Caco-2 (cell line): Measurements from ENCODE around the gene TTC13. TPM values are rescaled to one million over a fixed set of nuclear protein-coding genes. Genes with fewer than 3 reads are reported as not detected.
A peak's percentile ranks its signal among the peaks of the same experiment; 100 is the strongest.

Experiments used
- BruUV-seq: library from RNA; stranded (reverse); fragments of 400-500 nt; replicated peaks from 2 replicates; lab custom pipeline; 2021; lab: Mats Ljungman, UMichigan
- CTCF ChIA-PET: fragments of 300-600 bp; sonication (Branson Sonifier 250); formaldehyde crosslinking; loops from one replicate; lab custom pipeline; 2022; ENCODE audit warnings: antibody characterized with exemption; lab: Charles Lee
- POLR2A ChIA-PET: fragments of 300-600 bp; sonication (Branson Sonifier 250); formaldehyde crosslinking; loops from one replicate; lab custom pipeline; 2022; ENCODE audit warnings: antibody characterized with exemption; lab: Charles Lee
- DNase-seq, 2 experiments: peaks; one replicate each; pipeline versions ENCODE4 v3.0.0 to v3.0.0-alpha.2; 2020 to 2022
- H3K27me3 ChIP-seq: replicated peaks from 2 replicates; pipeline ENCODE4 v1.6.0; 2011; ENCODE audit warnings: low read length; ENCODE audit not compliant: control insufficient read depth, insufficient read depth
- H3K36me3 ChIP-seq: 2 replicates; pipeline ENCODE4 v1.5.1; 2011; ENCODE audit warnings: low read length; ENCODE audit not compliant: control insufficient read depth, insufficient read depth
- H3K4me1 ChIP-seq: fragments of 250-450 bp; sonication (Bioruptor Pico); 2 replicates; pipeline ENCODE4 v1.5.1; 2020; ENCODE audit warnings: mild to moderate bottlenecking
- H3K4me3 ChIP-seq: 2 replicates; pipeline ENCODE4 v1.5.1; 2011; ENCODE audit warnings: low read depth, mild to moderate bottlenecking, control low read depth, low read length
- H3K9me3 ChIP-seq: fragments of 250-450 bp; sonication (Bioruptor Pico); 2 replicates; pipeline ENCODE4 v1.5.1; 2020; ENCODE audit warnings: mild to moderate bottlenecking, moderate library complexity
- H3K27ac Mint-ChIP-seq: one replicate; pipeline ENCODE4 v1.8.0; 2022; ENCODE audit warnings: mixed read lengths; ENCODE audit not compliant: unreplicated experiment
- H3K27me3 Mint-ChIP-seq: one replicate; pipeline ENCODE4 v1.8.0; 2022; ENCODE audit warnings: mixed read lengths; ENCODE audit not compliant: insufficient read depth, unreplicated experiment
- H3K36me3 Mint-ChIP-seq: one replicate; pipeline ENCODE4 v1.8.0; 2022; ENCODE audit warnings: mild to moderate bottlenecking, mixed read lengths; ENCODE audit not compliant: insufficient read depth, unreplicated experiment
- H3K4me1 Mint-ChIP-seq: one replicate; pipeline ENCODE4 v1.8.0; 2022; ENCODE audit warnings: low read depth, mixed read lengths; ENCODE audit not compliant: unreplicated experiment
- H3K4me3 Mint-ChIP-seq: one replicate; pipeline ENCODE4 v1.8.0; 2022; ENCODE audit warnings: mild to moderate bottlenecking, moderate library complexity, mixed read lengths; ENCODE audit not compliant: unreplicated experiment
- H3K9me3 Mint-ChIP-seq: one replicate; pipeline ENCODE4 v1.8.0; 2022; ENCODE audit warnings: mixed read lengths; ENCODE audit not compliant: unreplicated experiment
- intact Hi-C: fragments of 100-400 bp; cut with micrococcal nuclease; formaldehyde crosslinking; loops from one replicate; pipeline ENCODE4 v1.10.0; 2022; ENCODE audit not compliant: unreplicated experiment
- total RNA-seq: library from RNA; stranded (reverse); gene quantifications from 2 replicates; pipeline ENCODE4 v1.2.3, GENCODE V29; 2022
- TF ChIP-seq, protein P1 (sequence below), 2 experiments: fragments of 200-600 bp in 1 of 2; IDR thresholded peaks; 1 replicate in 1 of 2; 2 replicates in 1 of 2; pipeline versions ENCODE4 v1.5.1 to v1.8.0; 2011 to 2022; ENCODE audit warnings: antibody characterized with exemption in 1 of 2, control low read depth in 1 of 2, inconsistent platforms in 1 of 2, low read depth in 1 of 2, low read length in 1 of 2, mild to moderate bottlenecking in 1 of 2, moderate library complexity in 1 of 2; ENCODE audit not compliant: insufficient read depth in 1 of 2, severe bottlenecking in 1 of 2, unreplicated experiment in 1 of 2

TTC13 gene
- total RNA-seq, 1 experiment from 2014 or later: 57.6 TPM

DNA sequence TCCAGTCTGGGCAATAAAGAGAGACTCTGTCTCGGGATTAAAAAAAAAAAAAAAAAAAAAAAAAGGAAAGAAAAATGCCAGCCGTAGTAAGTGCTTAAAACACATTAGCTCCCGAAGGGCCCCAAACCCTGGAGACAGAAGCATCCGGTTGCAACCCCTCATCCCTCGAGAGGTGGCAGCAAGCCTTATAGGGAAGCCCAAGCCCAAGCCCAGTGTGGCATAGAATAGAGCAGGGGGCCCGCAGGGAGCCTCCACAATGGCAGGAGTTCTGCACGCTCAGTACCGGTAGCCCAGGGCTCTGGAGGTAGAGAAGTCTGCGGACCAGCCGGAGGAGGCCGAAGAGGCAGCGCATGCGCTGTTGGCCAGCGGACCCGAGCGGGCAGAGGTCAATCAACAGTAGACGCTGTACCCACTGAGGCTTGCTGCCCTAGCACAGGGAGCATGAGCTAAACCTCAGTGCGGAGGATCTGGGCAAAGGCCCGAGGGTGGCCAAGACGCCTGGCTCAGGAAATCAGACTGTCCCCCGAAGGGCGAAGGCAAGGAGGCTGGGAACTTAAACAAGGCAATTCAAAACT lies 76.2 kb downstream of the TTC13 start:
- BruUV-seq: no TSS peak
- Mint-ChIP-seq H3K4me1 (peaks cover 29% of the 10 kb centered on the region), H3K27me3 (no peaks in the 10 kb centered on the region), H3K9me3 (no peaks in the 10 kb centered on the region), H3K27ac (peak overlapping the region; percentile 42), H3K36me3 (peaks cover 46% of the 10 kb centered on the region), H3K4me3 (no peak overlapping the region)
- Histone ChIP-seq H3K4me1 (peaks cover 28% of the 10 kb centered on the region), H3K36me3 (peaks cover 2% of the 10 kb centered on the region), H3K27me3 (no peaks in the 10 kb centered on the region), H3K4me3 (no peak overlapping the region), H3K9me3 (no peaks in the 10 kb centered on the region)
- intact Hi-C loops: loop anchor here (5.0 kb wide), 1 partner anchor 105 kb away; no protein-coding TSS in a partner anchor
- no peak for DNase-seq
- ChIA-PET POLR2A (interaction anchor here (0.6 kb wide), 1 partner anchor 18 kb away, joined by 10 read pairs; no protein-coding TSS in a partner anchor), CTCF (no interaction called here)
- TF ChIP-seq, protein P1, sequence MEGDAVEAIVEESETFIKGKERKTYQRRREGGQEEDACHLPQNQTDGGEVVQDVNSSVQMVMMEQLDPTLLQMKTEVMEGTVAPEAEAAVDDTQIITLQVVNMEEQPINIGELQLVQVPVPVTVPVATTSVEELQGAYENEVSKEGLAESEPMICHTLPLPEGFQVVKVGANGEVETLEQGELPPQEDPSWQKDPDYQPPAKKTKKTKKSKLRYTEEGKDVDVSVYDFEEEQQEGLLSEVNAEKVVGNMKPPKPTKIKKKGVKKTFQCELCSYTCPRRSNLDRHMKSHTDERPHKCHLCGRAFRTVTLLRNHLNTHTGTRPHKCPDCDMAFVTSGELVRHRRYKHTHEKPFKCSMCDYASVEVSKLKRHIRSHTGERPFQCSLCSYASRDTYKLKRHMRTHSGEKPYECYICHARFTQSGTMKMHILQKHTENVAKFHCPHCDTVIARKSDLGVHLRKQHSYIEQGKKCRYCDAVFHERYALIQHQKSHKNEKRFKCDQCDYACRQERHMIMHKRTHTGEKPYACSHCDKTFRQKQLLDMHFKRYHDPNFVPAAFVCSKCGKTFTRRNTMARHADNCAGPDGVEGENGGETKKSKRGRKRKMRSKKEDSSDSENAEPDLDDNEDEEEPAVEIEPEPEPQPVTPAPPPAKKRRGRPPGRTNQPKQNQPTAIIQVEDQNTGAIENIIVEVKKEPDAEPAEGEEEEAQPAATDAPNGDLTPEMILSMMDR (IDR thresholded peaks at IDR 0.05; ENCODE audit: insufficient read depth in 1 of 2, low read depth in 1 of 2, low read length in 1 of 2, severe bottlenecking in 1 of 2, unreplicated experiment in 1 of 2): no peak

DNA sequence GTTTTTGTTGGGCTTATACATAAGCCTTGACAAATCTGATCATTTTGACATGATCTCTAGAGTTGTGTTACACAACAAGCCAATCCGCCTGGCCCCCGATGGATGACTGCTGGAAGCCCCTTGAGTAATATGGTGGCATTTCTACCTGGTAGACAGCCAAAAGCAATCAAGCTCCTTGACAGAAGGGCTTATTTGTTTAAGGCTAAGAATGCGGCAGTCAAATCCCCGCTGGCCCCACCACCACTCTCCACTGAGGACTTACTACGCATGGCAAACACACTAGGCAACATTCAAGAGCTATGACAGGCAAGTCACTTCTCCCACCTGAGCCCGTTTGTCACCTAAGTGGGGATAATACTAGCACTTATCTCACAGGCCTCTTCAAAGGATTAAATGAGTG lies 77.0 kb downstream of the TTC13 start:
- Histone ChIP-seq H3K4me1 (peaks cover 28% of the 10 kb centered on the region), H3K36me3 (peaks cover 2% of the 10 kb centered on the region), H3K4me3 (no peak overlapping the region), H3K27me3 (no peaks in the 10 kb centered on the region), H3K9me3 (no peaks in the 10 kb centered on the region)
- Mint-ChIP-seq H3K4me3 (no peak overlapping the region), H3K27me3 (no peaks in the 10 kb centered on the region), H3K36me3 (peaks cover 46% of the 10 kb centered on the region), H3K4me1 (peaks cover 29% of the 10 kb centered on the region), H3K9me3 (no peaks in the 10 kb centered on the region), H3K27ac (peak overlapping the region; percentile 42)
- intact Hi-C loops: loop anchor here (2.0 to 5.0 kb wide), 2 partner anchors 33 to 104 kb away; partner anchors contain the start of gene C1orf198
- BruUV-seq: no TSS peak
- CTCF ChIA-PET: interaction anchor here (0.9 to 1.0 kb wide), 2 partner anchors 11 to 103 kb away, joined by 3 to 4 read pairs; no protein-coding TSS in a partner anchor
- TF ChIP-seq, protein P1 (IDR thresholded peaks at IDR 0.05; ENCODE audit: insufficient read depth in 1 of 2, low read depth in 1 of 2, low read length in 1 of 2, severe bottlenecking in 1 of 2, unreplicated experiment in 1 of 2): no peak
- POLR2A ChIA-PET: no interaction called here
- peak; percentile 39 to 67 for DNase-seq

DNA sequence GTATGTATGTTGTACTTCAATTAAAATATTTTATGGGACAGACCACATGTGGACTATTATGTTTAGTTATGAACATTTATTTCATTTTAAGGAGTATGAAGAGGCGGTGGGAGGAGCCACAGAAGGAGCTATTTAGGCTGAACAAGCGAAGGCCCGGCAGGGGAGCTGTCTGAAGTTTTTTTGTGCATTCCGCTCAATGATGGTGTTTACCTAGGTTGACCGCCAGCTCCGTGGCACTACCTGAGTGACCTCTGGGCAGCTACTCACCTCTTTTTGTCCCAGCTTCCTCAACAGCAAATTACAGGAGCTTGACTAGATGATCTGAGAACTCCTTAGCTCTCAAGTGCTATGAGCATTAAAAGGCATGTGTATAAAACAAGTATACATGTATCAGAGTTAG lies 77.7 kb downstream of the TTC13 start:
- Mint-ChIP-seq H3K27ac (peak overlapping the region; percentile 42), H3K27me3 (no peaks in the 10 kb centered on the region), H3K36me3 (peaks cover 40% of the 10 kb centered on the region), H3K4me3 (no peak overlapping the region), H3K9me3 (no peaks in the 10 kb centered on the region), H3K4me1 (peaks cover 29% of the 10 kb centered on the region)
- BruUV-seq: no TSS peak
- intact Hi-C loops: loop anchor here (2.0 to 5.0 kb wide), 2 partner anchors 32 to 104 kb away; partner anchors contain the start of gene C1orf198
- TF ChIP-seq, protein P1 (IDR thresholded peaks at IDR 0.05; ENCODE audit: insufficient read depth in 1 of 2, low read depth in 1 of 2, low read length in 1 of 2, severe bottlenecking in 1 of 2, unreplicated experiment in 1 of 2): no peak
- Histone ChIP-seq H3K36me3 (peaks cover 2% of the 10 kb centered on the region), H3K4me1 (peaks cover 28% of the 10 kb centered on the region), H3K27me3 (no peaks in the 10 kb centered on the region), H3K9me3 (no peaks in the 10 kb centered on the region), H3K4me3 (no peak overlapping the region)
- POLR2A ChIA-PET: interaction anchor here (0.6 to 0.8 kb wide), 3 partner anchors 32 to 354 kb away, joined by 3 to 6 read pairs (median 4); partner anchors contain the start of gene C1orf198
- CTCF ChIA-PET: interaction anchor here (0.9 to 1.5 kb wide), 4 partner anchors 12 to 104 kb away, joined by 3 to 4 read pairs (median 4); no protein-coding TSS in a partner anchor
- DNase-seq: peak in 1 of 2 experiments; percentile 57
